Fibroblast of lung (primary cell): Measurements from ENCODE around the gene PPP2R2D. TPM values are rescaled to one million over a fixed set of nuclear protein-coding genes. Genes with fewer than 3 reads are reported as not detected.

Source experiments
- DNase-seq, 2 donors: peaks; one replicate each; pipeline versions ENCODE4 v3.0.0 to v3.0.0-alpha.2; 2010; ENCODE audit warnings: low read depth in 2 of 2
- H2AFZ ChIP-seq: 2 replicates; pipeline ENCODE4 v1.5.1; 2012; ENCODE audit warnings: low read length, control low read depth, inconsistent platforms
- H3K27ac ChIP-seq: 2 replicates; pipeline ENCODE4 v1.5.1; 2011; ENCODE audit warnings: low read length, control low read depth; ENCODE audit not compliant: insufficient read depth
- H3K27me3 ChIP-seq: 2 replicates; pipeline ENCODE4 v1.5.1; 2011; ENCODE audit warnings: mild to moderate bottlenecking, low read length; ENCODE audit not compliant: control insufficient read depth, insufficient read depth
- H3K36me3 ChIP-seq: 2 replicates; pipeline ENCODE4 v1.5.1; 2011; ENCODE audit warnings: low read length; ENCODE audit not compliant: control insufficient read depth, insufficient read depth
- H3K4me1 ChIP-seq: 2 replicates; pipeline ENCODE4 v1.5.1; 2011; ENCODE audit warnings: low read length; ENCODE audit not compliant: control insufficient read depth, insufficient read depth; ENCODE audit errors: extremely low read depth
- H3K4me2 ChIP-seq: 2 replicates; pipeline ENCODE4 v1.5.1; 2011; ENCODE audit warnings: low read length, control low read depth; ENCODE audit not compliant: insufficient read depth; ENCODE audit errors: extremely low read depth
- H3K4me3 ChIP-seq, 4 experiments: fragments of 200-600 bp in 1 of 4; sonication (generic) in 1 of 4; replicated peaks in 1 of 4; 2 replicates each; pipeline ENCODE4 v1.5.1; 2011 to 2016; ENCODE audit warnings: low read length in 4 of 4, low read depth in 3 of 4, mild to moderate bottlenecking in 3 of 4, control low read depth in 2 of 4, inconsistent platforms in 1 of 4, mixed read lengths in 1 of 4; ENCODE audit not compliant: insufficient read depth in 1 of 4; ENCODE audit errors: control extremely low read depth in 1 of 4
- H3K79me2 ChIP-seq: 2 replicates; pipeline ENCODE4 v1.5.1; 2012; ENCODE audit warnings: mild to moderate bottlenecking, low read length, inconsistent platforms; ENCODE audit not compliant: control insufficient read depth, insufficient read depth
- H3K9ac ChIP-seq: 2 replicates; pipeline ENCODE4 v1.5.1; 2011; ENCODE audit warnings: mild to moderate bottlenecking, low read length, control low read depth; ENCODE audit not compliant: insufficient read depth
- H3K9me3 ChIP-seq: 2 replicates; pipeline ENCODE4 v1.5.1; 2012; ENCODE audit warnings: low read depth, low read length; ENCODE audit not compliant: control insufficient read depth, insufficient read depth
- H4K20me1 ChIP-seq: 2 replicates; pipeline ENCODE4 v1.5.1; 2011; ENCODE audit warnings: low read length; ENCODE audit not compliant: control insufficient read depth, insufficient read depth; ENCODE audit errors: extremely low read depth
- CTCF ChIP-seq, 2 donors: IDR thresholded peaks in 1 of 2; conservative IDR thresholded peaks in 1 of 2; 1 replicate in 1 of 2; 2 replicates in 1 of 2; pipeline ENCODE4 v1.5.1; 2011 to 2012; ENCODE audit warnings: low read length in 2 of 2, control low read depth in 1 of 2, inconsistent platforms in 1 of 2, low read depth in 1 of 2, mild to moderate bottlenecking in 1 of 2
- EZH2 ChIP-seq: IDR thresholded peaks from 2 replicates; pipeline ENCODE4 v1.5.1; 2012; ENCODE audit warnings: low read length, control low read depth, mild to moderate bottlenecking; ENCODE audit errors: missing control alignments
- polyA plus RNA-seq, 2 donors: library from polyadenylated mRNA; depleted of rRNA in 1 of 2; stranded (reverse) in 1 of 2; unstranded in 1 of 2; fragments of >200 nt; gene quantifications; 2 replicates each; pipeline ENCODE4 v1.2.1, GENCODE V29; 2011 to 2012; ENCODE audit warnings: missing spikeins in 1 of 2
- total RNA-seq: library from RNA; depleted of rRNA; stranded (reverse); fragments of >200 nt; gene quantifications from 2 replicates; pipeline ENCODE4 v1.2.1, GENCODE V29; 2014

PPP2R2D gene
- total and polyA plus RNA-seq, 2 donors (not counting 1 experiment from before 2014, with no cell fraction given), result 23.3 to 25.4 TPM

- Histone ChIP-seq H2AFZ (no peak overlapping the region), H4K20me1 (no peaks in the 10 kb centered on the region), H3K4me2 (no peak overlapping the region), H3K9me3 (no peaks in the 10 kb centered on the region), H3K36me3 (peaks cover 7% of the 10 kb centered on the region), H3K27me3 (no peaks in the 10 kb centered on the region), H3K79me2 (peaks cover 20% of the 10 kb centered on the region), H3K4me1 (no peaks in the 10 kb centered on the region), H3K27ac (no peak overlapping the region), H3K4me3 (no peak overlapping the region), H3K9ac (no peak overlapping the region)
- TF ChIP-seq EZH2, result no peak
- no peak for TF ChIP-seq CTCF (conservative IDR thresholded peaks at IDR 0.05 in 1 of 2, IDR thresholded peaks at IDR 0.05 in 1 of 2; ENCODE audit: low read depth in 1 of 2, low read length in 2 of 2)
- DNase-seq, result no peak
These were observed 37.0 kb downstream of the PPP2R2D start for GRCh38 chr10:131937836-131938235.

GRCh38 chr10:131938681-131939080 lies 37.9 kb downstream of the PPP2R2D start:
- H3K27ac ChIP-seq, result no peak overlapping the region
- no peak overlapping the region for H3K4me2 ChIP-seq
- H3K27me3 ChIP-seq, result no peaks in the 10 kb centered on the region
- TF ChIP-seq CTCF (conservative IDR thresholded peaks at IDR 0.05 in 1 of 2, IDR thresholded peaks at IDR 0.05 in 1 of 2; ENCODE audit: low read depth in 1 of 2, low read length in 2 of 2) (no peak), EZH2 (no peak)
- peaks cover 17% of the 10 kb centered on the region for H3K79me2 ChIP-seq
- no peak overlapping the region for H3K4me3 ChIP-seq
- H3K4me1 ChIP-seq, result no peaks in the 10 kb centered on the region
- DNase-seq, result no peak
- no peak overlapping the region for H2AFZ ChIP-seq
- H3K9ac ChIP-seq, result no peak overlapping the region
- H3K36me3 ChIP-seq, result peaks cover 7% of the 10 kb centered on the region
- H3K9me3 ChIP-seq, result no peaks in the 10 kb centered on the region
- no peaks in the 10 kb centered on the region for H4K20me1 ChIP-seq

- DNase-seq, result no peak
- no peak for TF ChIP-seq CTCF (conservative IDR thresholded peaks at IDR 0.05 in 1 of 2, IDR thresholded peaks at IDR 0.05 in 1 of 2; ENCODE audit: low read depth in 1 of 2, low read length in 2 of 2)
- TF ChIP-seq EZH2, result no peak
- no peaks in the 10 kb centered on the region for H3K27me3 ChIP-seq
- H3K9me3 ChIP-seq, result no peaks in the 10 kb centered on the region
- no peak overlapping the region for H3K4me3 ChIP-seq
- H3K4me1 ChIP-seq, result peaks cover 12% of the 10 kb centered on the region
- H3K79me2 ChIP-seq, result peaks cover 6% of the 10 kb centered on the region
- no peak overlapping the region for H3K27ac ChIP-seq
- H3K36me3 ChIP-seq, result peaks cover 11% of the 10 kb centered on the region
- H3K9ac ChIP-seq, result no peak overlapping the region
- no peak overlapping the region for H2AFZ ChIP-seq
- no peaks in the 10 kb centered on the region for H4K20me1 ChIP-seq
- no peak overlapping the region for H3K4me2 ChIP-seq
These were observed 41.6 kb downstream of the PPP2R2D start for GRCh38 chr10:131942455-131942854.
